Caco-2 (cell line): ENCODE measurements around the gene BRINP3. TPM values are rescaled to one million over a fixed set of nuclear protein-coding genes. Genes with fewer than 3 reads are reported as not detected.

Source experiments
- BruUV-seq: library from RNA; stranded (reverse); fragments of 400-500 nt; replicated peaks from 2 replicates; lab custom pipeline; 2021; lab: Mats Ljungman, UMichigan
- CTCF ChIA-PET: fragments of 300-600 bp; sonication (Branson Sonifier 250); formaldehyde crosslinking; loops from one replicate; lab custom pipeline; 2022; ENCODE audit warnings: antibody characterized with exemption; lab: Charles Lee
- POLR2A ChIA-PET: fragments of 300-600 bp; sonication (Branson Sonifier 250); formaldehyde crosslinking; loops from one replicate; lab custom pipeline; 2022; ENCODE audit warnings: antibody characterized with exemption; lab: Charles Lee
- DNase-seq, 2 experiments: peaks; one replicate each; pipeline versions ENCODE4 v3.0.0 to v3.0.0-alpha.2; 2020 to 2022
- H3K27me3 ChIP-seq: replicated peaks from 2 replicates; pipeline ENCODE4 v1.6.0; 2011; ENCODE audit warnings: low read length; ENCODE audit not compliant: control insufficient read depth, insufficient read depth
- H3K36me3 ChIP-seq: 2 replicates; pipeline ENCODE4 v1.5.1; 2011; ENCODE audit warnings: low read length; ENCODE audit not compliant: control insufficient read depth, insufficient read depth
- H3K4me1 ChIP-seq: fragments of 250-450 bp; sonication (Bioruptor Pico); 2 replicates; pipeline ENCODE4 v1.5.1; 2020; ENCODE audit warnings: mild to moderate bottlenecking
- H3K4me3 ChIP-seq: 2 replicates; pipeline ENCODE4 v1.5.1; 2011; ENCODE audit warnings: low read depth, mild to moderate bottlenecking, control low read depth, low read length
- H3K9me3 ChIP-seq: fragments of 250-450 bp; sonication (Bioruptor Pico); 2 replicates; pipeline ENCODE4 v1.5.1; 2020; ENCODE audit warnings: mild to moderate bottlenecking, moderate library complexity
- H3K27ac Mint-ChIP-seq: one replicate; pipeline ENCODE4 v1.8.0; 2022; ENCODE audit warnings: mixed read lengths; ENCODE audit not compliant: unreplicated experiment
- H3K27me3 Mint-ChIP-seq: one replicate; pipeline ENCODE4 v1.8.0; 2022; ENCODE audit warnings: mixed read lengths; ENCODE audit not compliant: insufficient read depth, unreplicated experiment
- H3K36me3 Mint-ChIP-seq: one replicate; pipeline ENCODE4 v1.8.0; 2022; ENCODE audit warnings: mild to moderate bottlenecking, mixed read lengths; ENCODE audit not compliant: insufficient read depth, unreplicated experiment
- H3K4me1 Mint-ChIP-seq: one replicate; pipeline ENCODE4 v1.8.0; 2022; ENCODE audit warnings: low read depth, mixed read lengths; ENCODE audit not compliant: unreplicated experiment
- H3K4me3 Mint-ChIP-seq: one replicate; pipeline ENCODE4 v1.8.0; 2022; ENCODE audit warnings: mild to moderate bottlenecking, moderate library complexity, mixed read lengths; ENCODE audit not compliant: unreplicated experiment
- H3K9me3 Mint-ChIP-seq: one replicate; pipeline ENCODE4 v1.8.0; 2022; ENCODE audit warnings: mixed read lengths; ENCODE audit not compliant: unreplicated experiment
- intact Hi-C: fragments of 100-400 bp; cut with micrococcal nuclease; formaldehyde crosslinking; loops from one replicate; pipeline ENCODE4 v1.10.0; 2022; ENCODE audit not compliant: unreplicated experiment
- total RNA-seq: library from RNA; stranded (reverse); gene quantifications from 2 replicates; pipeline ENCODE4 v1.2.3, GENCODE V29; 2022
- TF ChIP-seq, protein P1 (sequence below), 2 experiments: fragments of 200-600 bp in 1 of 2; IDR thresholded peaks; 1 replicate in 1 of 2; 2 replicates in 1 of 2; pipeline versions ENCODE4 v1.5.1 to v1.8.0; 2011 to 2022; ENCODE audit warnings: antibody characterized with exemption in 1 of 2, control low read depth in 1 of 2, inconsistent platforms in 1 of 2, low read depth in 1 of 2, low read length in 1 of 2, mild to moderate bottlenecking in 1 of 2, moderate library complexity in 1 of 2; ENCODE audit not compliant: insufficient read depth in 1 of 2, severe bottlenecking in 1 of 2, unreplicated experiment in 1 of 2

Gene BRINP3
- total RNA-seq, 1 experiment from 2014 or later = not detected

- Mint-ChIP-seq H3K27me3 (no peaks in the 10 kb centered on the region), H3K9me3 (no peaks in the 10 kb centered on the region), H3K4me3 (no peak overlapping the region), H3K4me1 (no peaks in the 10 kb centered on the region), H3K36me3 (no peaks in the 10 kb centered on the region), H3K27ac (no peak overlapping the region)
- Histone ChIP-seq H3K4me1 (no peaks in the 10 kb centered on the region), H3K9me3 (no peaks in the 10 kb centered on the region), H3K4me3 (no peak overlapping the region), H3K27me3 (no peaks in the 10 kb centered on the region), H3K36me3 (no peaks in the 10 kb centered on the region)
- ChIA-PET CTCF (no interaction called here), POLR2A (no interaction called here)
- intact Hi-C loops = no loop called here
- TF ChIP-seq, protein P1, sequence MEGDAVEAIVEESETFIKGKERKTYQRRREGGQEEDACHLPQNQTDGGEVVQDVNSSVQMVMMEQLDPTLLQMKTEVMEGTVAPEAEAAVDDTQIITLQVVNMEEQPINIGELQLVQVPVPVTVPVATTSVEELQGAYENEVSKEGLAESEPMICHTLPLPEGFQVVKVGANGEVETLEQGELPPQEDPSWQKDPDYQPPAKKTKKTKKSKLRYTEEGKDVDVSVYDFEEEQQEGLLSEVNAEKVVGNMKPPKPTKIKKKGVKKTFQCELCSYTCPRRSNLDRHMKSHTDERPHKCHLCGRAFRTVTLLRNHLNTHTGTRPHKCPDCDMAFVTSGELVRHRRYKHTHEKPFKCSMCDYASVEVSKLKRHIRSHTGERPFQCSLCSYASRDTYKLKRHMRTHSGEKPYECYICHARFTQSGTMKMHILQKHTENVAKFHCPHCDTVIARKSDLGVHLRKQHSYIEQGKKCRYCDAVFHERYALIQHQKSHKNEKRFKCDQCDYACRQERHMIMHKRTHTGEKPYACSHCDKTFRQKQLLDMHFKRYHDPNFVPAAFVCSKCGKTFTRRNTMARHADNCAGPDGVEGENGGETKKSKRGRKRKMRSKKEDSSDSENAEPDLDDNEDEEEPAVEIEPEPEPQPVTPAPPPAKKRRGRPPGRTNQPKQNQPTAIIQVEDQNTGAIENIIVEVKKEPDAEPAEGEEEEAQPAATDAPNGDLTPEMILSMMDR (IDR thresholded peaks at IDR 0.05; ENCODE audit: insufficient read depth in 1 of 2, low read depth in 1 of 2, low read length in 1 of 2, severe bottlenecking in 1 of 2, unreplicated experiment in 1 of 2) = no peak
- BruUV-seq = no TSS peak
- DNase-seq = no peak
Observed at GRCh38 chr1:190312763-190313162, 164.9 kb downstream of the BRINP3 start.

DNA sequence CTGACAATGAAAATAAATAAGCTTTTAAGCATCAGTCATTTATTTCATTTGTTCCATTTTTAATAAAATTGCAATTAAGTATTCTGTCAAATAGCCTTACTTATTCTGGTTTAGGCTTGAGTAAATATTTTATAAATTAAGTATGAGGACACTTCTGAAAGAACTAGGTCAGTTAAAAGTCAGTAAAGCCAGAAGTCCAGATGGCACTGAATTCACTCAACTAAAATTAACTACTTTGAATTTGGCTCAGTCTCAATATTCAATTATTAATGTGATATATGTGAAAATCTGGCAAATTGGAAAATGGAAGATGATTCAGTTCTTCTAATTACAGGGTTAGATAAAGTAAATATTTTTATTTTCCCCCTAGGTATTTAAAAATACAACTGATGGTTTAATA, 174.2 kb downstream of the BRINP3 start:
- no peaks in the 10 kb centered on the region for H3K9me3 Mint-ChIP-seq
- Histone ChIP-seq H3K9me3 (no peaks in the 10 kb centered on the region), H3K4me3 (no peak overlapping the region), H3K4me1 (no peaks in the 10 kb centered on the region), H3K27me3 (no peaks in the 10 kb centered on the region), H3K36me3 (no peaks in the 10 kb centered on the region)
- intact Hi-C loops = no loop called here
- no TSS peak for BruUV-seq
- no peak overlapping the region for H3K4me3 Mint-ChIP-seq
- no peaks in the 10 kb centered on the region for H3K27me3 Mint-ChIP-seq
- no peaks in the 10 kb centered on the region for H3K36me3 Mint-ChIP-seq
- ChIA-PET CTCF (no interaction called here), POLR2A (no interaction called here)
- H3K27ac Mint-ChIP-seq = no peak overlapping the region
- no peaks in the 10 kb centered on the region for H3K4me1 Mint-ChIP-seq
- TF ChIP-seq, protein P1 (IDR thresholded peaks at IDR 0.05; ENCODE audit: insufficient read depth in 1 of 2, low read depth in 1 of 2, low read length in 1 of 2, severe bottlenecking in 1 of 2, unreplicated experiment in 1 of 2) = no peak
- no peak for DNase-seq

DNA sequence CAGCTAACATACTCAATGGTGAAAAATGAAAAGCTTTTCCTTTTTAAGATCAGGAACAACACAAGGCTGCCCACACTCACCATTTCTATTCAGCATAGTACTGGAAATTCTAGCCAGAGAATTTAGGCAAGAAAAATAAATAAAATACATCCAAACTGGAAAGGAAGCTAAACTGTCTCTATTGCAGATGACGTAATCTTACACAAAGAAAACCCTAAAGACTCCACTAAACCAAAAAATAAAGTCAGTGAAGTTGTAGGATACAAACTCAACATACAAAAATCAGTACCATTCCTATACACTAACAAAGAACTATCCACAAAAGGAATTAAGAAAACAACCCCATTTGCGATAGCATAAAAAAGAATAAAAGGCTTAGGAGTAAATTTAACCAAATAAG, 181.2 kb downstream of the BRINP3 start:
- CTCF ChIA-PET = no interaction called here
- POLR2A ChIA-PET = no interaction called here
- BruUV-seq = no TSS peak

More for the DNA sequence above, 181.2 kb downstream of the BRINP3 start:
- Mint-ChIP-seq H3K27ac (no peak overlapping the region), H3K4me3 (no peak overlapping the region), H3K27me3 (no peaks in the 10 kb centered on the region), H3K4me1 (no peaks in the 10 kb centered on the region), H3K9me3 (no peaks in the 10 kb centered on the region), H3K36me3 (no peaks in the 10 kb centered on the region)
- TF ChIP-seq, protein P1 (IDR thresholded peaks at IDR 0.05; ENCODE audit: insufficient read depth in 1 of 2, low read depth in 1 of 2, low read length in 1 of 2, severe bottlenecking in 1 of 2, unreplicated experiment in 1 of 2) = no peak
- intact Hi-C loops = no loop called here
- H3K36me3 ChIP-seq = no peaks in the 10 kb centered on the region
- no peak overlapping the region for H3K4me3 ChIP-seq
- no peaks in the 10 kb centered on the region for H3K9me3 ChIP-seq
- DNase-seq = no peak
- H3K4me1 ChIP-seq = no peaks in the 10 kb centered on the region
- no peaks in the 10 kb centered on the region for H3K27me3 ChIP-seq
